Central memory CD4-positive, alpha-beta T cell (primary cell): ENCODE data around the gene PLCB4.

Experiments used
- DNase-seq: peaks from one replicate; pipeline ENCODE4 v3.0.0; 2022

PLCB4 gene

DNA sequence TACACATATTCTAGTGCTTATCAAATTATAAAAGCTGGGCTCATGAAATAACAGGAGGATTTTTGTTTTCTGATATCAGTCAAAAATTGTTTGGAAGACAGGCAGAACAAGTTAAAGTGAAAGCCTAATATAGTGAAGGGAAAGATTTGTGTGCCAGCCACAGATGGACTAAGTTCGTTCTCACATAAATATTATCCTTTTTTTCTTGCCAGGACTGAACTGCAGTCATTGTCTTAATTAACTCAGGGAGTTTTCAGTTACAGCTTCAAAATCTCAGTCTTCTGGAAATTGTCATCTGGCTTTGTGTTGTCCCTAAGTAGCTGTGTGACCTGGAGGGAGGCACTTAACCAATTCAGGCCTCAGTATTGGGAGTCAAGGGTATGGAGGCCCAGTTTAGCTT lies 40.7 kb downstream of the PLCB4 start:
- DNase-seq: no peak

DNA sequence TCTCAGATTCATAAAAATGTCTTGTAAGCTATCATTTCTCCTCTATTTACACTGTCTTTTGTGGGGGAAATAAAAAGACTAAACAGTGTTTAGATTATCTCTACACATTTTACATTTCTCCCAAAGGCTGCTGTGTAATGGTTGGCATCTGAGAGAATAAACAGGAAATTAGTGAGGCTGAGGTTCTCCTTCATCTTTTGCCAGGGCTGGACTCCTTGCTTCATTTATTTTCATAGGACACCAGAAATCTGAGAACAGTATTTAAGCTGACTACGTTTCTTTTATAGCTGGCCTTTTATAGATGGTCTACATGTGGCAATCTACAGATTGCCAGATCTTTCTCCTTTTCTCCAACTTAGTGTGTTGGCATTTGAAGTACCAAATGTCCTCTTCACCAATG lies 41.5 kb downstream of the PLCB4 start:
- DNase-seq: no peak

DNA sequence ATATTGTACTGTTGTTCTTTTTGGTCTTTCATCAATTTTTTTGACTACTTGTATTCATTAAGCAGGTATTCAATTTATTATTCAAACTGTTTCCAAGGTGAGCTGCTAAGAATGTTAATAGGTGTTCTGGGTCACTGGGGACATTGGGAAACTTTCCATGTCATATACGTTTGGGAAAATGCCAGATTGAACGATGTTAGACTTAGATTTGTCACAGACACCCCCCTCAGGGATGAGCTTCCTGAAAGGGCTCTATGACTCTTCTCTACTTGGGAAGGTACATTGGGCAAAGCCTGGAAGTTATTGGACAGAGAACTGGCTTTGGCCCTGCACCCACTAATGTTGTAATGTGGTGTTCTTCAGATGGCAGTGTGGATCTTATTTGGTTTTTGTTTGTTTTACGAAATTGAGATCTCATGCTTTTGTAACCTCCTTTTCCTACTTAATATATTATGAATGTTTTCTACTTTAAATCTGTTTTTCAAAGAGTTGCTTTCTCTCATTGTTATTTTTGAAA lies 42.1 kb downstream of the PLCB4 start:
- no peak for DNase-seq

DNA sequence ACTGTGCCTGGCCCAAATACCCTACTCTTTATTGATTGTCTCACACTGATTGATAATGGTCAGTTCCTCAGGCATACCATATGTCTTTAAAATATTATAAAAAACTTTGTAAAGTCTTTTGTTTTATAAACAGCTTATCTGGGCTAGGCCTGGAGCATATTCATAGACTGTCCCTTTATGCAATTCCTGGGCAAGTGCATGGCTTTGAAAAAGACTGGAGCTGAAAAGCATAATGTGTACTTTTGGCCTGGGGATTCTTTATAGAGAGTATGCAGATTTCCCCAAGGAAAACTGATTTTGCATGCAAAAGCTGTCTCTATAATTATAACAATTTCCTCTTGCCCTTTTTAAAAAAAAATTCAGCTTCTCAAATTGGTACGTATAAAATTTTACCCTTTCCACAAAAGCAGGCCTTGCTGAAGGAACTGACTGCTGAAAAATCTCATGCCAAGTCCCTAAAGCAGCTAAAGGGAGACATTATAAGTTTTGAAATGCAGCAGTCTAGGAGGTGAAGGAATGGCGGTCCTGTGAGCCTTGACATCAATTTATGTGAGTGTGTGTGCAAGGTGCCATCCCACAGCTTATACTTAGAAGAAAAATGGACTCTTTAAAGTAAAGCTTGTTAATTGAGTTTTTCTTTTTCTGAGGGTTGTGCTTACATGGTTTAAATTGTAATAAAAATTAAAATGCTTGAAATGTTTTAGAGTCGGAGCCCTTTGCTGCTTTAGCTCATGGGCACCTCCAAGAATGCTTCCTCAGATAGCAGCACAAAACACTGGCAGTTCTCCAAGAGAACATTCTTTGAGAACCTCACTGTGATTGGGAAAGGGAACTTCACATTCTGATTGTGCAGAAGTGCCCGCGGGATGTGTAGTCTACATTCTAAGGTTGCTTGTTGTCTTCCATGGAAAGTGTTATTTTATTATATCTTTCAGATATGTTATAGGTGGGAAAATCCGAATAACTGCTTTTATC lies 43.9 kb downstream of the PLCB4 start:
- no peak for DNase-seq

DNA sequence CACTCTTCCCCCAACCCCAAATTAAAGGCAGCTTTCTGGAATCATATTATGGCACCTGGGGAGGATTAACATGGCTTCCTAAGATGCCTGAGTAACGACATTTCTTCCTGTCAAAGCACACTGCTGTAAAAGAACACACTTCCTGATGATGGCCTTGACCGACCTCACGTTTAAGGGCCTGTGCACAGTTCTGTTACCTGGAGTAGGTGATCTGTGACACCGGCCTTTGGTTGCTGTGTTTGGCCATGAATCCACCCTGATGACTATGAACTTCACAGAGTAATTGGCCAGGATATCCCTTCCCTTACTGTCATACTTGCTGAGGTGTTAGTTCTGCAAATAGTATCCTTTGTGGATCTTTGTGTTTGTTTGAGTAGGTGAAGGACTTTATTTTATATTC lies 45.8 kb downstream of the PLCB4 start:
- DNase-seq: no peak

DNA sequence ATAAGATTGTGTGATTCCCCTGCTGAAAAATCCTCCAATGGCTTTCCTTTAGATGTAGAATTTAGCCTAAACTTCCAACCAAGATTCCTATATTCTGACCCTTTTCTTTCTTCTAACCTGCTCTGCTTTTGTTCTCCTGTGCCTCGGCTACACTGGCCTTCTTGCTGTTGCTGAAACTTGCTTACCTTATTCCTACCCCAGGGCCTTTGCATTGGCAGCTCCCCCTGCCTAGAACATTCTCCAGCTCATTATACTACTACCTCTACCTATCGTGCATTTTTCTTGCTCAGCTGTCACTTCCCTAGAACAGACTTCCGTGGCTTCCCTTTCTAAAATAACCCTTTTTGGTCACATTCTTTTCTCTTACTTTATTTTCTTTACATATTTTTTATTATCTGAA lies 48.7 kb downstream of the PLCB4 start:
- no peak for DNase-seq

DNA sequence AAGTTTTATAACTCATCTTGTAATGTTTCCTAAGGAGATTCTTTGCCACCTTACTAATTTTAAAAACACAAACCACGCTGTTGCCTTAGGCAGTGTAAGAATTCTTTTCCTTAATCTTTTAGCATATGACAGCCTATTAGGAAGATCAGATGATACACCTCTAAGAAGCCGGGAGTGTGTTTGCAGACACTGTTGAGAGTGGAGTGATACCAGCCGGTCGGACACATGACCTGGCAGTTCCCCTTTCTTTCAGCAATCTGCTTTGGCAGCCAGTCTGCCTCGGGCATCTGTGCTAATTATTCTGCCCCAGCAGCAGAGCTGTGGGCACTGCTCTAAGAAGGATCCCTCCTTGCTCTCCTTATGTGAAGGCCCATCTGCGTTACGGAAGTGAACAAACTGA lies 50.9 kb downstream of the PLCB4 start:
- no peak for DNase-seq

DNA sequence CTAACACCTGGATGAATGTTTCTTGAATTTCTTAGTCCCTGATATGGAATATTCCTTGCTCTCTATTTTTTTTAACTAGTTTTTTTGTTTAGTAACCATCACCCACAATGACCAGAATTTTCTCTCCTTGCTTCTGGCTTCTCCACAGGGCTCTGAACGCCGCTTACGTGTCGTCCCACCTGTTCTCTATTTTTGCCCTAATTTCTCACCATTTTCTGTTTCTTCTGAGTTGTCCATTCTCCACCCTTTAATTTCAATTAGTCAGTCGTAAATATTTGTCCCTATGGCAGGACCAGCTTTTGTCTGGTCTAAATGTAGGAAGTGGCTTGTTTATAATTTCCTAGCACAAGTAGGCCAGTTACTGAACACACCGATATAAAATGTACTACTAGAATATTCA lies 52.3 kb downstream of the PLCB4 start:
- no peak for DNase-seq

DNA sequence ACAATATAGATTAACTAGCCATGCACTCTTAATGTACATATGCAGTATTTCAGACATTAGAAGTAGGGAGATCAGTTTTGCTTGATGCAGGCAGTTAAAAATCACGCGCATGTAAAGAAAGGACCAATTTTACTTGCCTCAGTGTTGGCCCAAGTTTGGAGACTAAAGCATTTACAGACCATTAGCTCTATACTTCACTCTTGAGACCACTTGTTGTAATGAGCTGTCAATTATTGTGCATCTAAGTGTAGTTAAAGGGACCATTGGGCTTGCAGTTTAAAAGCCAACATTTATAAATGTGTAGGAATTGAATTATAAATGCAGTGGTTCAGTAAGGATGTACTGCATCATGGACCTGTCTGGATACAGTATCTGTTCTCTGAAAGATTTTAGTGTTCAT lies 53.7 kb downstream of the PLCB4 start:
- no peak for DNase-seq

DNA sequence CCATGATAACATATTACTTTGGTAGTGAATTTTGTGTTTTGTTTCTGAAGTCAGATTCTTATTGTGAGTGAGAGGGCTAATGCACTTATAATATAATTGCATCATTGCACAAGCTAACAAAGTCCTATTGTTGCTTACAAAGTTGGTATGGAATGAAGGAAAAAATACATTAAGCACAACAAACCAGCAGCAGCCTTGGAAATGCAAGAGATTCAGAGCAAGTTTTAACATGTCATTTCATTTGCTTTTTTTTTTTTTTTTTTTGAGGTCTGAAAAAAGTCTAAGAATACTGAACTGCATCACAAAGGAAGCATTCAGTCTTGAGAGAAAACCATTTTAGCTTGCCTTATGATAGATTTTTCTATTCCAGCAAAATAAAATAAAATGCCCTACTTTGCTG lies 57.6 kb downstream of the PLCB4 start:
- DNase-seq: no peak

DNA sequence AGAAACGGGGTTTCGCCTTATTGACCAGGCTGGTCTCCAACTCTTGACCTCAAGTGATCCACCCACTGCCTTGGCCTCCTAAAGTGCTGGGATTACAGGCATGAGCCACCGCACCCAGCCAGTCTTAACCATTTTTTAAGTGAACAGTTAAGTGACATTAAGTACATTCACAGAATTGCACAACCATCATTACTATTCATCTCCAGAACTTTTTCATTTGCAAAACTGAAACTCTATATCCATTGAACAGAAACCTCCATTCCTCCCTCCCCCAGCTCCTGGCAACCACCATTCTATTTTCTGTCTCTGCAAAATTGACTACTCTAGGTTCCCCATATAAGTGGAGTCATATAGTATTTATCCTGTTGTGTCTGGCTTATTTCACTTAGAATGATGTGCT lies 59.7 kb downstream of the PLCB4 start:
- no peak for DNase-seq

DNA sequence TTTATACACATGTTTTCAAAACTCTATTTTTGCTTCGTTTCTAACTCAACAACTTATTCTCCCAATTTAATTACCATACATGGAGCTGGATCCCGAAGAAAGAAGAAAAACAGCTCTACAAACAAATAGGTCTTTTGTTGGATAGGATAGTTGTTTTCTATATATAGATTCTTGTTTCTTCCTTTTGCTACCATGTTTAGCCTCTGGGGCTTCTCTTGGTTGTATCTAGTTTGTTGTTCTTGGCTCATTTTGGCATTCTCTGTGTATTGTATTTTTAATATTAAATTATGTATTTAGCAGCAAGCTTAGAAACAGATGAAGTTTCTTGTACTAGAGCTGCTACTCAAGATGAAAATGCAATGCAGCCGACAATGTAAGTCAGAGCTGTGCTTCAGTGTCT lies 60.9 kb downstream of the PLCB4 start:
- DNase-seq: no peak

DNA sequence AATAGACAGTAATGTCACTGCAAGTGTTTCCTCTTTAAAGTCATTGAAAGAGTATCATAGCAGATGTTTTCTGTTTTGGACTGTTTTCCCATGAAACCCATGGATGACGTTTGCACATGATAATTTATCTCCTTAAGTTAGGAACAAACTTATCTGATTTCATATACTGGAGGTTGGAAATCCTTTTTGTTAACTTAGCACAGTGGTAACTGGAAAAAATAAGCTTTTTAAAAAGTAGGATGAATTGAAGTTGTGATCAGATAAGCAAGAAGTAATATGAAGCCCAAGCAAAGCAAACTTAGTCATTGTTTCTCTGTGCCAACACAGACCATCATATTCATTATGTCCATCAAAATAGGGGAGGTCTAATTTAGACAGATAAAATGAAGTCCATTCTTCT lies 61.6 kb downstream of the PLCB4 start:
- DNase-seq: no peak

DNA sequence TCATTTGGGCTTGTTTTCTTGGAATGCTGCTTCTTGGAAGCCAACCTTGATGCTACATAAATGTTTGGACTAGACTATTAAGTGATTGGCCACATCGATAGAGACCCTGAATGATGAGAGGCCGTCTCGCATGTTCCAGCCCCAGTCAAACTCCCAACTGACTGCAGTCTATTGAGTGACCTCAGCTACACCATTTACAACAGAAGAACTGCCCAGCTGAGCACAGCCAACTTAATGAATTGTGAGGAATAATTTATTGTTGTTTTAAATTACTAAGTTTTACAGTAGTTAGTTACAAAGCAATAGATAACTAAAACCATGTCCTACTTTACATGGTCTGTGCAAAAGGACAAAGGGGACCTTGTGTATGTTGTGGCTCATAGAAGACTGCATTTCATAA lies 63.0 kb downstream of the PLCB4 start:
- no peak for DNase-seq

DNA sequence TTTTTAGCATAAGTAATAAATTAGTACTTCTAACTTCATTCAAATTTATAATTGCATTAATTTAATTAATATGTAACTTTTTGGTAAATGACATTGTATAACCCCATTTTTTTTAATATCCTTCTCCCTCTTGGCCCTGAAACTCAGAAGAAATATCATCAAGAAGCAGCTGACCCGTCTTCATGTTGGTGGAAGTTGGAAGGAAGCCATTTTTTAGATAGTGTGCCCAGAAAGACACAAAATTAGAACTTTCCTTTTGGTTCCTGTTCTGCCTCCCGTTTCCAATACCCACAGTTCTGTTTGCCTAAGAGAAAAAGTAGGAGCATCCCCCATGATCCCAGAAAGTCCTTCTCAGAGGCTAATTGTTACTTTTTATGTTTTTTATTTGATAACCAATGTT lies 65.5 kb downstream of the PLCB4 start:
- DNase-seq: no peak

DNA sequence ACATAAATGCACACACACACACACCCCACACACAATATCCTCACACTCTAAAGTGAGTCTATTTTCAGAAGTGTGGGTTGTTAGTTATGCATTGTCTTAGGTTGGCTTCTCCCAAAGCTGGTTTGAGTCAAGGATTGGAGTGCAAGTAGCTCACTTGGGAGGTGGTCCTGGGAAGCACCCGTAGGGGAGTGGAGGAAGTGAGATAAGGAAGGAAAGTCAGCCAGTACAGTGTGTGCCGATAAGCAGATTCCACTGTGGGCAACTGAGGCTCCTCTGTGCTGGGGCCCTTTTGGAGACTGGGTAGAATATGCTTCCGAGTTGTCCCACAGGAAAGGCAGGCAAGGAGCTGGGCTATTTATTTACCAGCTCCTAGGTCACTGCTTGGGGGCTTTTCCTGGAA lies 67.2 kb downstream of the PLCB4 start:
- no peak for DNase-seq

DNA sequence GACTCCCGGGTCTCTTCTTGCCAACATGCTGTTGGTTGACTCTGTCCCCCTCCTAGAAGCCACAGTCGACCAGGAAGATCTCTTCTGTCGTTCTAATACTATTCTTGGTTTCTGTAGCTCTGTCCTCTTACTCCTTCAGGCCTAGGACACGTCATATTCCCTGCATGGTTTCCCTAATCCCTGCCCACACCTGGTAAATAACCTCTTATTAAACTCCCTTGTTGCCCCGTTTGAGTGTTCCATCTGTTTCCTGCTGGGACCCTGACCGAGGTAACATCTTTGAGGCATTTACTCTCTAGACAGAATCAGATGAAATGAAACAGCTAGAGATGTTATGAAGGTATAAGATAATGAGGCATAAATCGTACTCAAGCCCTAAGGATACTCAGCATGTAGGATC lies 68.1 kb downstream of the PLCB4 start:
- DNase-seq: no peak

DNA sequence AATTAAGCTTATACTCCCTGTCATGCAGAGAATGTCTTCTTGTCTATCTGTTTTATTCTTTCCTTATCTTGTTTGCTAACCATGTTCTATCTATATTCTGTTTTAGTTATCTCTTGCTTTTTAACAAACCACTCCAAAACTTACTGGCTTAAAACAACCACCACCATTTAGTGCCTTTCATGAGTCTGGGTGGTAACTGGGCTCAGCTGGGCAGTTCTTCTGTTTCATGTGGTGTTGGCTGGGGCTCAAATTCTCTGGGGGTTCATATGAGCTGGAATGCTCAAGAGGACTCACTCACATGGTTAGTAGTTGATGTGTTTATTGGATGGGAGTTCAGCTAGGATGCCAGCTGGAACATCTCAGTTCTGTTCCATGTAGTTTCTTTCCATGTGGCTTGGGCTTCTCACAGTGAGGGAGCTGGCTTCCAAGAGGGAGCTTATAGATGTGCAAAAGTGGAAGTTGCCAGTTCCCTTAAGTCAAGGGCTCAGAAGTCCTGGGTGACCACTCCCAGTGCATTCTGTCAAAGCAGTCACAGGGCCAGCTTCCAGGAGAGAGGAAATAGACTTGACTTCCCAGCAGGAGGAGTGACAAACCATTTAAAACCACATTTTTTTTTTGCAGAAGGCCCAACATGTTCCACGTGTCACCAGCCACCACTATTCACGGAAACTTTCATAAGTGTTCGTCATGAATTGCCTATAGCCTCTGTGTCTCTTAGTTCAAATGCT lies 70.4 kb downstream of the PLCB4 start:
- no peak for DNase-seq

DNA sequence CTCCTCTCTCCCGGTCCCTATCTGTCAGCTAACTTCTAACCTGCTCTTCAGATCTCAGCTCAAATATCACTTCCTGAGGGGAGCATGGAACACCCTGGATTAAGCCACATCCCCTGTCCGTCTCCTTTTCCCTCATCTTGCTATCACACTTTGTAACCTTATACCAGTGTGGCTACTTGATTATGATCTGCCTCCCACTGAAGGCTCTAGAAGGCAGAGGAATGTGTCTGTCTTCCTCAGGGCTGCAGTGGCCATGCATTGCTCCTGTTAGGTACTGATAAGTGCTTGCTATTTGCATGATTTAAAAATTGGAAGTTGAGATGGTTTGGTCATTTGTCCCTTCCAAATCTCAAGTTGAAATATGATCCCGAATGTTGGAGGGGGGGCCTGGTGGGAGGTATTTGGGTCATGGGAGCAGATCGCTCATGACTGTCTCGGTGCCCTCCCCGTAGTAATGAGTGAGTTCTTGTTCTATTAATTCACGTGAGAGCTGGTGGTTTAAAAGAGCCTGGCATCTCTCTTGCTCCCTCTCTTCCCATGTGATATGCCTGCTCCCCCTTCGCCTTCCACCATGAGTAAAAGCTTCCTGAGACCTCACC lies 71.4 kb downstream of the PLCB4 start:
- no peak for DNase-seq

DNA sequence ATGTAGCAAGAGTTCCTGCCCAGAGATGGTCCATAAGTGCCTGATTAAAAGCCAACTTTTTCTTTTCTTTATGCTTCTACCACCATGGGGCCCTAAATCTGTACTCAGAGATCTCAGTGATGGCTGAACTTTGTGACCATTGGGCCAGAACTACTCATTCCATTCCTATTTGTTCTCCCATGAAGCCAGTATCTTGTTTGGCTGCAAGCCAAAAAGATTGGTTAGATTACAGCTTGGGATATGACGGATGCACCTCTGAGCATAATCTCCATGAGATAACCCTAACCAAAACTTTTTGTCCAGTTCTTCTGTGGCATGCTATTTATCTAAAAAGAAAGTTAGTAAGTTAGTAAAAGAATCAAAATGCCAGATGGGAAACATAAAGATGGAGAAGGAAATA lies 72.2 kb downstream of the PLCB4 start:
- DNase-seq: no peak

DNA sequence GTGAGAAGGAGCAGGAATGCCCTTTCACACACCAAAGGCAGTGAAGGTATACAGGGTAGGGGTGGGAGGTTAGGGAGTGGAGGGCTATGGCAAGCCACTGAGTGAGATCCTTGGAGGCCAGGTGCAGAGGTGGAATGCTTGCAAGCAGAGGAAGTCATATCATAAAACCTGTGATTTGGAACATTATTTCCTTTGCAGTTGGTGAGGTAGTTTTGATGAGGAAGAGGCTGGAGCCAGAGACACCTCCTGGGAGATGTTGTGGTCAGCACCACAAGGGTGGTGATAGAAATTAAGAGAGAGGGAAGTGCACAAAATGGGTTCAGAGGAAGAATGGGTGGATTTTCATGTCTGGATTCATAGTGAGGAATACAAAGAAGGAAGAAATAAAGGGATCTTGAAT lies 73.0 kb downstream of the PLCB4 start:
- DNase-seq: no peak

DNA sequence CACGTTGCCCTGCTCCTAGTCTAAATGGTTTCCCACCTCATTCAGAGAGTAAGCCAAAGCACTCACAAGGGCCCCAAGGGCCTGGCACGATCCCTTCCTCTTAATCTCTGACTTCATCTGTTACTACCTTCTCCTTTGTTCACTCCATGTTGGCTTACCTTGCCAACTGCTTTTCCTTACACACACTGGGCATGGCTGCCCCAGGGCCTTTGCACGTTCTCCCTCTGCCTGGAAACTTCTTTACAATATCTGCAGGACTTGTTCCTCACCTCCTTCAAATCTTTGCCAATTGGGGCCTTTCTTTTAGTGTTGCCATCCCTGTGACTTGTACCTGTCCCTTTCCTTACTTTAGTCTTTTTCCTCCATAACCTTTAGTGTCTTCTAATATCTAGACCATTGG lies 73.9 kb downstream of the PLCB4 start:
- no peak for DNase-seq

DNA sequence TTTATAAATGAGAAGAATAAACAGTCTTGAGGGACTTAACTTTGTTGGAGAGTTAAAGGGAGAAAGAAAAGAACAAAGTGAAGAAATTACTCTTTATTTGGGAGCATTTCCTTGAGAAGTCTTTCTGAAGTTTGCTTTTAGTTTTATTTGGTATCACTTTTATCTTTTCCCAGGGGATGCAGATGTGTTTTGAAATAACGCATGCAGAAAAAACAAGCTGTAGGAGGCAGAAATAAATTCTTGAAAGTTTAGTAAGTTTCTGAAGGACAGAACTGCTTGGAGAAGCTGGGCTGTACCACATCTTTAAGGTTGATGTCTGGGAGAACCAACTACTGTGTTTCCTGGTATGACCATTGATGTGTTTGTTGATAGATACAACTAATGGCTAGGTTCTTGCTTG lies 75.0 kb downstream of the PLCB4 start:
- no peak for DNase-seq

DNA sequence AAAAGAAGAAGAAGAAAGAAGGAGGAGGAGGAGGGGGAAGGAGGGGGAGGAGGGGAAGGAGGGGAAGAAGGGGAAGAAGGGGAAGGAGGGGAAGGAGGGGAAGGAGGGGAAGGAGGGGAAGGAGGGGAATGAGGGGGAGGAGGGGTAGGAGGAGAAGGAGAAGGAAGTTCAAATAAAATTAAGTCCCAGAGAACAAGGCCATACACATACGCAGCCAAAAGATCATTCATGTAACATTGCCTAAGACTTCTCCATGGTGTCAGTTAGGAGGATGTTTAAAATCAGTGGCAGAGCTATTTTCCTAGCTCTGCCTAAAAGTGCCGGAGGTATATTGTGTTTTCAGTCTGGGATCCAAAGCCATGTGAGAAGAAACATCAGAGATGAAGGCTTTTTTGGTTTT lies 75.8 kb downstream of the PLCB4 start:
- DNase-seq: no peak
